ENCODE measurements around the gene IL2RA. TPM values are rescaled to one million over a fixed set of nuclear protein-coding genes. Genes with fewer than 3 reads are reported as not detected.

The IL2RA gene
- total RNA-seq, 1 donor: not detected

- TF ChIP-seq CTCF (IDR thresholded peaks at IDR 0.05; ENCODE audit: extremely low read depth, low read depth, low read length): no peak
- no peaks in the 10 kb centered on the region for H3K27me3 ChIP-seq (ENCODE audit: insufficient read depth, low read length)
- no peaks in the 10 kb centered on the region for H3K36me3 ChIP-seq (ENCODE audit: insufficient read depth, low read length)
- no peak overlapping the region for H3K4me3 ChIP-seq (ENCODE audit: insufficient read depth, low read length)
- no peak for DNase-seq (ENCODE audit: insufficient read length, low spot score, missing footprints)
- no peak overlapping the region for H3K27ac ChIP-seq (ENCODE audit: low read depth, low read length)
- no peaks in the 10 kb centered on the region for H3K4me1 ChIP-seq (ENCODE audit: insufficient read depth, low read length)
- no peak overlapping the region for H3K4me2 ChIP-seq (ENCODE audit: insufficient read depth, low read length)
- H3K79me2 ChIP-seq (ENCODE audit: insufficient read depth, low read length): no peaks in the 10 kb centered on the region
- no peak overlapping the region for H2AFZ ChIP-seq (ENCODE audit: low read length)
- H3K9me3 ChIP-seq (ENCODE audit: low read depth, low read length): no peaks in the 10 kb centered on the region
- H4K20me1 ChIP-seq (ENCODE audit: insufficient read depth, low read length): no peaks in the 10 kb centered on the region
Observed at GRCh38 chr10:5981529-5981928, 80.6 kb downstream of the IL2RA start.

- no peaks in the 10 kb centered on the region for H3K4me1 ChIP-seq (ENCODE audit: insufficient read depth, low read length)
- no peaks in the 10 kb centered on the region for H3K36me3 ChIP-seq (ENCODE audit: insufficient read depth, low read length)
- no peaks in the 10 kb centered on the region for H3K79me2 ChIP-seq (ENCODE audit: insufficient read depth, low read length)
- no peaks in the 10 kb centered on the region for H4K20me1 ChIP-seq (ENCODE audit: insufficient read depth, low read length)
- no peak overlapping the region for H3K27ac ChIP-seq (ENCODE audit: low read depth, low read length)
- TF ChIP-seq CTCF (IDR thresholded peaks at IDR 0.05; ENCODE audit: extremely low read depth, low read depth, low read length): no peak
- H3K4me2 ChIP-seq (ENCODE audit: insufficient read depth, low read length): peak overlapping the region; percentile 84
- H2AFZ ChIP-seq (ENCODE audit: low read length): no peak overlapping the region
- H3K9me3 ChIP-seq (ENCODE audit: low read depth, low read length): no peaks in the 10 kb centered on the region
- no peaks in the 10 kb centered on the region for H3K27me3 ChIP-seq (ENCODE audit: insufficient read depth, low read length)
- H3K4me3 ChIP-seq (ENCODE audit: insufficient read depth, low read length): peak overlapping the region; percentile 87
- DNase-seq (ENCODE audit: insufficient read length, low spot score, missing footprints): no peak
Observed at GRCh38 chr10:5978230-5978489, 84.0 kb downstream of the IL2RA start.

- Histone ChIP-seq H3K27me3 (ENCODE audit: insufficient read depth, low read length) (no peaks in the 10 kb centered on the region), H3K27ac (ENCODE audit: low read depth, low read length) (no peak within 1 kb of the TSS), H3K9me3 (ENCODE audit: low read depth, low read length) (no peaks in the 10 kb centered on the region), H3K79me2 (ENCODE audit: insufficient read depth, low read length) (no peaks in the 10 kb centered on the region), H2AFZ (ENCODE audit: low read length) (peak within 1 kb of the TSS; percentile 88), H3K4me2 (ENCODE audit: insufficient read depth, low read length) (peak within 1 kb of the TSS; percentile 84), H4K20me1 (ENCODE audit: insufficient read depth, low read length) (no peaks in the 10 kb centered on the region), H3K36me3 (ENCODE audit: insufficient read depth, low read length) (no peaks in the 10 kb centered on the region), H3K4me3 (ENCODE audit: insufficient read depth, low read length) (peak within 1 kb of the TSS; percentile 87), H3K4me1 (ENCODE audit: insufficient read depth, low read length) (no peaks in the 10 kb centered on the region)
- peak; percentile 95 for DNase-seq (ENCODE audit: insufficient read length, low spot score, missing footprints)
- no peak for TF ChIP-seq CTCF (IDR thresholded peaks at IDR 0.05; ENCODE audit: extremely low read depth, low read depth, low read length)
Observed at GRCh38 chr10:5977471-5978229, 84.5 kb downstream of the IL2RA start, which contains the start of gene IL15RA. TSS of gene IL15RA (minus strand) at chr10:5977543. CDS start at chr10:5977492, 51 bp downstream.

- H3K9me3 ChIP-seq (ENCODE audit: low read depth, low read length): no peaks in the 10 kb centered on the region
- no peaks in the 10 kb centered on the region for H3K79me2 ChIP-seq (ENCODE audit: insufficient read depth, low read length)
- TF ChIP-seq CTCF (IDR thresholded peaks at IDR 0.05; ENCODE audit: extremely low read depth, low read depth, low read length): no peak
- H3K4me3 ChIP-seq (ENCODE audit: insufficient read depth, low read length): peak overlapping the region; percentile 87
- H3K4me2 ChIP-seq (ENCODE audit: insufficient read depth, low read length): peak overlapping the region; percentile 84
- peak overlapping the region; percentile 73 for H2AFZ ChIP-seq (ENCODE audit: low read length)
- no peaks in the 10 kb centered on the region for H3K4me1 ChIP-seq (ENCODE audit: insufficient read depth, low read length)
- no peak overlapping the region for H3K27ac ChIP-seq (ENCODE audit: low read depth, low read length)
- no peaks in the 10 kb centered on the region for H3K36me3 ChIP-seq (ENCODE audit: insufficient read depth, low read length)
- H4K20me1 ChIP-seq (ENCODE audit: insufficient read depth, low read length): no peaks in the 10 kb centered on the region
- H3K27me3 ChIP-seq (ENCODE audit: insufficient read depth, low read length): no peaks in the 10 kb centered on the region
- peak; percentile 92 for DNase-seq (ENCODE audit: insufficient read length, low spot score, missing footprints)
Observed at GRCh38 chr10:5976512-5977470, 85.4 kb downstream of the IL2RA start.
